Measurements from ENCODE around the gene PTPRT.

The PTPRT gene

GRCh38 chr20:43198607-43199006 lies 8.9 kb upstream of the PTPRT start:
- Mint-ChIP-seq H3K27me3 (ENCODE audit: low read depth, poor library complexity) (peaks cover 27% of the 10 kb centered on the region), H3K4me3 (no peak overlapping the region), H3K9me3 (peaks cover 4% of the 10 kb centered on the region), H3K36me3 (ENCODE audit: low read depth) (no peaks in the 10 kb centered on the region), H3K4me1 (peaks cover 16% of the 10 kb centered on the region), H3K27ac (no peak overlapping the region)
- no peak for TF ChIP-seq CTCF (IDR thresholded peaks at IDR 0.05)
- DNase-seq, result no peak

- H3K27me3 Mint-ChIP-seq (ENCODE audit: low read depth, poor library complexity), result peaks cover 51% of the 10 kb centered on the region
- peaks cover 1% of the 10 kb centered on the region for H3K4me1 Mint-ChIP-seq
Measured at GRCh38 chr20:43196243-43196642, 6.5 kb upstream of the PTPRT start.

GRCh38 chr20:43194137-43194536 lies 4.4 kb upstream of the PTPRT start:
- no peaks in the 10 kb centered on the region for H3K36me3 Mint-ChIP-seq (ENCODE audit: low read depth)
- no peaks in the 10 kb centered on the region for H3K4me1 Mint-ChIP-seq
- DNase-seq, result no peak
- H3K4me3 Mint-ChIP-seq, result no peak overlapping the region
- H3K9me3 Mint-ChIP-seq, result no peaks in the 10 kb centered on the region
- H3K27me3 Mint-ChIP-seq (ENCODE audit: low read depth, poor library complexity), result peaks cover 66% of the 10 kb centered on the region
- no peak overlapping the region for H3K27ac Mint-ChIP-seq
- no peak for TF ChIP-seq CTCF (IDR thresholded peaks at IDR 0.05)

More at GRCh38 chr20:43196243-43196642, 6.5 kb upstream of the PTPRT start:
- TF ChIP-seq CTCF (IDR thresholded peaks at IDR 0.05), result no peak
- H3K36me3 Mint-ChIP-seq (ENCODE audit: low read depth), result no peaks in the 10 kb centered on the region
- H3K9me3 Mint-ChIP-seq, result no peaks in the 10 kb centered on the region
- H3K4me3 Mint-ChIP-seq, result no peak overlapping the region
- no peak overlapping the region for H3K27ac Mint-ChIP-seq
- DNase-seq, result no peak

- Mint-ChIP-seq H3K27me3 (ENCODE audit: low read depth, poor library complexity) (peaks cover 73% of the 10 kb centered on the region), H3K9me3 (no peaks in the 10 kb centered on the region), H3K27ac (no peak overlapping the region), H3K4me3 (no peak overlapping the region), H3K36me3 (ENCODE audit: low read depth) (no peaks in the 10 kb centered on the region), H3K4me1 (peaks cover 1% of the 10 kb centered on the region)
- DNase-seq, result no peak
- no peak for TF ChIP-seq CTCF (IDR thresholded peaks at IDR 0.05)
Measured at GRCh38 chr20:43193443-43193842, 3.7 kb upstream of the PTPRT start.

- no peaks in the 10 kb centered on the region for H3K36me3 Mint-ChIP-seq (ENCODE audit: low read depth)
- peak; percentile 52 for TF ChIP-seq CTCF (IDR thresholded peaks at IDR 0.05)
- peaks cover 7% of the 10 kb centered on the region for H3K4me1 Mint-ChIP-seq
- H3K4me3 Mint-ChIP-seq, result no peak overlapping the region
- DNase-seq, result peak; percentile 47
- H3K9me3 Mint-ChIP-seq, result no peaks in the 10 kb centered on the region
- H3K27ac Mint-ChIP-seq, result no peak overlapping the region
- H3K27me3 Mint-ChIP-seq (ENCODE audit: low read depth, poor library complexity), result peaks cover 78% of the 10 kb centered on the region
Measured at GRCh38 chr20:43191946-43192863, 2.5 kb upstream of the PTPRT start.

- DNase-seq, result no peak
- Mint-ChIP-seq H3K27ac (no peak overlapping the region), H3K27me3 (ENCODE audit: low read depth, poor library complexity) (peaks cover 76% of the 10 kb centered on the region)
Measured at GRCh38 chr20:43191143-43191542, 1.4 kb upstream of the PTPRT start.

More at GRCh38 chr20:43191143-43191542, 1.4 kb upstream of the PTPRT start:
- Mint-ChIP-seq H3K4me3 (peak overlapping the region; percentile 34), H3K36me3 (ENCODE audit: low read depth) (no peaks in the 10 kb centered on the region), H3K4me1 (peaks cover 7% of the 10 kb centered on the region), H3K9me3 (no peaks in the 10 kb centered on the region)
- no peak for TF ChIP-seq CTCF (IDR thresholded peaks at IDR 0.05)

Data from nephron progenitor cell (in vitro differentiated cells).